A549 (cell line): ENCODE results near the gene LDAF1. TPM values are rescaled to one million over a fixed set of nuclear protein-coding genes. Genes with fewer than 3 reads are reported as not detected.

Experiments used
- ATAC-seq, 2 experiments: fragments of 200-7000 bp in 1 of 2; fragments of >200 bp in 1 of 2; cut with Nextera tagmentation in 1 of 2; cut with Tn5 transposase in 1 of 2; 3 replicates each; pipeline versions ENCODE4 v1.8.0 to v1.9.1; 2018 to 2020; ENCODE audit warnings: mild to moderate bottlenecking in 1 of 2, moderate library complexity in 1 of 2
- CTCF ChIA-PET: fragments of 300-600 bp; sonication (Branson Sonifier 250); formaldehyde crosslinking; extraction: SDS; loops from one replicate; lab custom pipeline; 2021; ENCODE audit warnings: antibody characterized with exemption, inconsistent platforms; lab: Yijun Ruan, JAX
- POLR2A ChIA-PET: fragments of 350-600 bp; formaldehyde crosslinking; extraction: SDS; loops from one replicate; lab custom pipeline; 2021; ENCODE audit warnings: antibody characterized with exemption, inconsistent platforms; lab: Yijun Ruan, JAX
- DNase-seq, 2 experiments: peaks; one replicate each; pipeline versions ENCODE4 v3.0.0 to v3.0.0-alpha.2; 2011 to 2016; ENCODE audit warnings: low read depth in 1 of 2, low spot score in 1 of 2
- FAIRE-seq: peaks from 2 replicates; lab custom pipeline; 2011; peaks lifted over from hg19 to GRCh38; lab: Jason Lieb, UNC
- H3K27ac ChIP-seq, 2 experiments: fragments of >200 bp; sonication (Bioruptor Twin); formaldehyde crosslinking; 3 replicates each; pipeline ENCODE4 v1.5.1; 2016 to 2017
- H3K4me1 ChIP-seq: fragments of >200 bp; sonication (Bioruptor Twin); formaldehyde crosslinking; 3 replicates; pipeline ENCODE4 v1.6.1; 2016
- H3K4me2 ChIP-seq: fragments of >200 bp; sonication (Bioruptor Twin); formaldehyde crosslinking; 3 replicates; pipeline ENCODE4 v1.6.1; 2016
- H3K4me3 ChIP-seq: fragments of >200 bp; sonication (Bioruptor Twin); formaldehyde crosslinking; 3 replicates; pipeline ENCODE4 v1.5.1; 2016
- H3K9me3 ChIP-seq: fragments of >200 bp; sonication (Bioruptor Twin); formaldehyde crosslinking; 3 replicates; pipeline ENCODE4 v1.6.1; 2016
- CBX2 ChIP-seq: fragments of 200-600 bp; sonication (generic); IDR thresholded peaks from 2 replicates; pipeline ENCODE4 v1.6.1; 2016; ENCODE audit warnings: low read depth, mild to moderate bottlenecking, borderline replicate concordance
- CBX8 ChIP-seq: fragments of 200-600 bp; sonication (generic); IDR thresholded peaks from 2 replicates; pipeline ENCODE4 v1.6.1; 2016
- CEBPB ChIP-seq, 2 experiments: fragments of >200 bp in 1 of 2; sonication (Bioruptor Twin) in 1 of 2; formaldehyde crosslinking in 1 of 2; IDR thresholded peaks; 2 replicates each; pipeline ENCODE4 v1.6.1; 2012 to 2016
- ELK1 ChIP-seq: fragments of 150-350 bp; IDR thresholded peaks from 2 replicates; pipeline ENCODE4 v1.6.1; 2014; ENCODE audit warnings: low read depth, mild to moderate bottlenecking, low read length
- EP300 ChIP-seq, 2 experiments: fragments of >200 bp; sonication (Bioruptor Twin); formaldehyde crosslinking; IDR thresholded peaks; 2 replicates in 1 of 2; 3 replicates in 1 of 2; pipeline ENCODE4 v1.6.1; 2016 to 2017
- ESRRA ChIP-seq: fragments of 150-350 bp; IDR thresholded peaks from 2 replicates; pipeline ENCODE4 v1.6.1; 2014; ENCODE audit warnings: mild to moderate bottlenecking, low read length, borderline replicate concordance
- FOSL2 ChIP-seq, 2 experiments: fragments of 450-650 bp in 1 of 2; fragments of >200 bp in 1 of 2; sonication (Bioruptor Twin) in 1 of 2; formaldehyde crosslinking; IDR thresholded peaks; 2 replicates each; pipeline versions ENCODE4 v1.5.0 to v1.6.1; 2016 to 2020; ENCODE audit warnings: mild to moderate bottlenecking in 1 of 2, moderate library complexity in 1 of 2
- GATA3 ChIP-seq: IDR thresholded peaks from 2 replicates; pipeline ENCODE4 v1.6.1; 2012; ENCODE audit warnings: borderline replicate concordance
- HEYL ChIP-seq: fragments of 250-450 bp; sonication (Bioruptor Pico); IDR thresholded peaks from 2 replicates; pipeline ENCODE4 v1.8.0; 2021; ENCODE audit warnings: mild to moderate bottlenecking, moderate library complexity
- JUNB ChIP-seq: fragments of >200 bp; sonication (Bioruptor Twin); formaldehyde crosslinking; IDR thresholded peaks from 2 replicates; pipeline ENCODE4 v1.6.1; 2016
- KDM1A ChIP-seq: fragments of 200-600 bp; sonication (generic); IDR thresholded peaks from 2 replicates; pipeline ENCODE4 v1.6.1; 2016; ENCODE audit warnings: low read depth, mild to moderate bottlenecking
- KDM5A ChIP-seq: fragments of 200-600 bp; sonication (generic); IDR thresholded peaks from 2 replicates; pipeline ENCODE4 v1.6.1; 2016; ENCODE audit warnings: antibody characterized with exemption, mild to moderate bottlenecking
- MAFK ChIP-seq: fragments of 450-650 bp; IDR thresholded peaks from 2 replicates; pipeline ENCODE4 v1.6.1; 2014; ENCODE audit not compliant: partially characterized antibody
- MAX ChIP-seq: IDR thresholded peaks from 2 replicates; pipeline ENCODE4 v1.6.1; 2012
- NFE2L2 ChIP-seq: fragments of 150-350 bp; conservative IDR thresholded peaks from 2 replicates; pipeline ENCODE4 v1.6.1; 2014; ENCODE audit warnings: low read length
- NR3C1 ChIP-seq: fragments of >200 bp; sonication (Bioruptor Twin); formaldehyde crosslinking; IDR thresholded peaks from 3 replicates; pipeline ENCODE4 v1.6.1; 2017
- PHF8 ChIP-seq: fragments of 200-600 bp; sonication (generic); IDR thresholded peaks from 2 replicates; pipeline ENCODE4 v1.6.1; 2016; ENCODE audit warnings: low read depth, mild to moderate bottlenecking, antibody characterized with exemption, moderate library complexity, borderline replicate concordance
- RARB ChIP-seq: fragments of 250-450 bp; sonication (Bioruptor Pico); IDR thresholded peaks from 2 replicates; pipeline ENCODE4 v1.8.0; 2021; ENCODE audit warnings: mild to moderate bottlenecking, moderate library complexity
- RFX5 ChIP-seq: fragments of 450-650 bp; IDR thresholded peaks from 2 replicates; pipeline ENCODE4 v1.7.1; 2014; ENCODE audit warnings: antibody characterized with exemption, mild to moderate bottlenecking, moderate library complexity
- SREBF2 ChIP-seq: fragments of 450-650 bp; IDR thresholded peaks from 2 replicates; pipeline ENCODE4 v1.6.1; 2014; ENCODE audit warnings: mild to moderate bottlenecking, moderate library complexity
- TFCP2L1 ChIP-seq: fragments of 250-450 bp; sonication (Bioruptor Pico); IDR thresholded peaks from 2 replicates; pipeline ENCODE4 v1.5.0; 2021; ENCODE audit warnings: mild to moderate bottlenecking
- TP53 ChIP-seq: fragments of 250-450 bp; sonication (Bioruptor Pico); IDR thresholded peaks from 2 replicates; pipeline ENCODE4 v1.5.0; 2021; ENCODE audit warnings: mild to moderate bottlenecking, moderate library complexity
- WGBS: methylation state at CpG from one replicate; pipeline ENCODE4 v1.1.6; 2017; ENCODE audit errors: missing lambda C conversion rate; 5-methylcytosine and 5-hydroxymethylcytosine counted together
- polyA plus RNA-seq, 4 experiments: library from polyadenylated mRNA; depleted of rRNA in 3 of 4; stranded (reverse); fragments of >200 nt; fragmentation: RNase III in 1 of 4; extraction: RNeasy Plus Mini Kit Qiagen cat#74134 plus additional on column Dnase treatment in 1 of 4; gene quantifications; 2 replicates in 3 of 4; 3 replicates in 1 of 4; pipeline ENCODE4 v1.2.3, GENCODE V29; 2011 to 2017
- TF ChIP-seq, protein P1 (sequence below): fragments of >200 bp; sonication (Bioruptor Twin); formaldehyde crosslinking; IDR thresholded peaks from 2 replicates; pipeline ENCODE4 v1.6.1; 2016
- TF ChIP-seq, protein P2 (sequence below): fragments of 450-650 bp; IDR thresholded peaks from 2 replicates; pipeline ENCODE4 v1.6.1; 2014; ENCODE audit warnings: antibody characterized with exemption
- TF ChIP-seq, protein P3 (sequence below): fragments of 250-450 bp; sonication (Bioruptor Pico); IDR thresholded peaks from 2 replicates; pipeline ENCODE4 v1.5.0; 2021; ENCODE audit warnings: mild to moderate bottlenecking, moderate library complexity, borderline replicate concordance

Gene LDAF1
- polyA plus RNA-seq, 2 of the 4 experiments (the other 2 are of a cell fraction), result 13.8 to 14.4 TPM

DNA sequence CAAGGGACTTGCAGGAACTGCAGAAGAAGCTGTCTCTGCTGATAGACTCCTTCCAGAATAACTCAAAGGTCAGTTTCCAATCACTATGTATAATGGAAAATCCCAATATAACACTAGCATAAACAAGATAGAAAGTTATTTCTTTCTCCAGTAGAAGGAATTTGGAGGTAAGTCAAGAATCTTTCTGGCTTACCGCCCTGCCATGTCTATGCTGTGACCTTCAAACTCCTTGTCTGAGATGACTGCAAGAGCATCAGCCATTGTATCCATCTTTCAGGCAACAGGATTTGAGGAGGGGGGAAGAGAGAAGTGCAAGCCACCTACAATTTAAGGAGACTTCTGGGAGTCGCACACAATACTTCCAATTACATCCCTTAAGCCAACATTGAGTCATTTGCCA, 2.7 kb downstream of the LDAF1 start:
- Histone ChIP-seq H3K4me3 (no peak overlapping the region), H3K4me2 (no peak overlapping the region), H3K27ac (no peak overlapping the region), H3K9me3 (no peaks in the 10 kb centered on the region), H3K4me1 (peaks cover 25% of the 10 kb centered on the region; the same call in 2 of the 3 replicates)
- ChIA-PET POLR2A (no interaction called here), CTCF (interaction anchor here (1.3 to 10.8 kb wide), 2 partner anchors 28 to 141 kb away, joined by 5 to 141 read pairs; no protein-coding TSS in a partner anchor)
- no peak for FAIRE-seq
- no peak for TF ChIP-seq NFE2L2
- TF ChIP-seq EP300 (IDR thresholded peaks at IDR 0.05), result no peak
- TF ChIP-seq ELK1, result no peak
- TF ChIP-seq SREBF2, result no peak
- no peak for TF ChIP-seq TFCP2L1
- no peak for TF ChIP-seq TP53 (CRISPR knock-in tag)
- TF ChIP-seq MAFK, result no peak
- TF ChIP-seq RFX5, result no peak
- TF ChIP-seq, protein P1, sequence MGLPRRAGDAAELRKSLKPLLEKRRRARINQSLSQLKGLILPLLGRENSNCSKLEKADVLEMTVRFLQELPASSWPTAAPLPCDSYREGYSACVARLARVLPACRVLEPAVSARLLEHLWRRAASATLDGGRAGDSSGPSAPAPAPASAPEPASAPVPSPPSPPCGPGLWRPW, result no peak
- no peak for TF ChIP-seq CEBPB (IDR thresholded peaks at IDR 0.05)
- TF ChIP-seq, protein P2, sequence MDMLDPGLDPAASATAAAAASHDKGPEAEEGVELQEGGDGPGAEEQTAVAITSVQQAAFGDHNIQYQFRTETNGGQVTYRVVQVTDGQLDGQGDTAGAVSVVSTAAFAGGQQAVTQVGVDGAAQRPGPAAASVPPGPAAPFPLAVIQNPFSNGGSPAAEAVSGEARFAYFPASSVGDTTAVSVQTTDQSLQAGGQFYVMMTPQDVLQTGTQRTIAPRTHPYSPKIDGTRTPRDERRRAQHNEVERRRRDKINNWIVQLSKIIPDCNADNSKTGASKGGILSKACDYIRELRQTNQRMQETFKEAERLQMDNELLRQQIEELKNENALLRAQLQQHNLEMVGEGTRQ, result no peak
- no peak for TF ChIP-seq NR3C1
- TF ChIP-seq, protein P3, sequence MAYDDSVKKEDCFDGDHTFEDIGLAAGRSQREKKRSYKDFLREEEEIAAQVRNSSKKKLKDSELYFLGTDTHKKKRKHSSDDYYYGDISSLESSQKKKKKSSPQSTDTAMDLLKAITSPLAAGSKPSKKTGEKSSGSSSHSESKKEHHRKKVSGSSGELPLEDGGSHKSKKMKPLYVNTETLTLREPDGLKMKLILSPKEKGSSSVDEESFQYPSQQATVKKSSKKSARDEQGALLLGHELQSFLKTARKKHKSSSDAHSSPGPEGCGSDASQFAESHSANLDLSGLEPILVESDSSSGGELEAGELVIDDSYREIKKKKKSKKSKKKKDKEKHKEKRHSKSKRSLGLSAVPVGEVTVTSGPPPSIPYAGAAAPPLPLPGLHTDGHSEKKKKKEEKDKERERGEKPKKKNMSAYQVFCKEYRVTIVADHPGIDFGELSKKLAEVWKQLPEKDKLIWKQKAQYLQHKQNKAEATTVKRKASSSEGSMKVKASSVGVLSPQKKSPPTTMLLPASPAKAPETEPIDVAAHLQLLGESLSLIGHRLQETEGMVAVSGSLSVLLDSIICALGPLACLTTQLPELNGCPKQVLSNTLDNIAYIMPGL, result no peak
- TF ChIP-seq KDM1A, result no peak
- WGBS, result 78% methylated on average over 2 of the region's 2 CpGs
- no peak for DNase-seq
- ATAC-seq, result no peak

DNA sequence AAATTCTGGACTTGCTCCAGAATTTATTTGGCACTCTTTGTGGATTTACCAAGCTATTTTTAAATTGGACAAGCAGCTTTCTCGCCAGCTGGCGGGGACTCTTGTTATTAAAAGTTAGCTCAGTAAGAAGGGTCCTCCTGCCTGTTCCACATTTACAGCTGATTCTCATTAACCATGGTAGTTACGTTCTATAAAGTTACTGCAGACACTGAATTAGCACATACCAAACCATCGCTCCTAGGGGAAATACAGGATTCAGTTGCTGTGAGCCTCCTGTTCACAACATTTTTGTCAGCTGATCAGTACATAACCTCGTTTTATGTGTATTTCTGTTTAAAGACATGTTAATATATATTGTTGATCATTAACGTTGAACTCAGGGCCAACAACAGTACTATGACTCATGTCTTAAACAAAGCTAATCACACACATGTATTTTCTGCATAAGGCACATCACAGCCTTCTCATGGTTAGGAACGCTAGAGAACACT, 4.2 kb downstream of the LDAF1 start:
- TF ChIP-seq KDM5A (no peak), CBX8 (no peak), FOSL2 (IDR thresholded peaks at IDR 0.05) (no peak), FOSL2 (CRISPR knock-in tag; IDR thresholded peaks at IDR 0.05) (peak; percentile 21; the same call in 1 of the 2 replicates)
- H3K9me3 ChIP-seq, result no peaks in the 10 kb centered on the region
- CTCF ChIA-PET, result interaction anchor here (0.5 to 10.8 kb wide), 4 partner anchors 24 to 1156 kb away, joined by 3 to 141 read pairs (median 4); no protein-coding TSS in a partner anchor
- POLR2A ChIA-PET, result interaction anchor here (1.2 kb wide), 1 partner anchor 138 kb away, joined by 3 read pairs; no protein-coding TSS in a partner anchor
- no peak overlapping the region for H3K27ac ChIP-seq
- no peak overlapping the region for H3K4me2 ChIP-seq
- ATAC-seq (no peak), FAIRE-seq (no peak), DNase-seq (no peak)
- no peak overlapping the region for H3K4me3 ChIP-seq
- H3K4me1 ChIP-seq, result peaks cover 31% of the 10 kb centered on the region; the same call in 2 of the 3 replicates
- 60% methylated on average over 7 of the region's 7 CpGs for WGBS

GRCh38 chr16:21163576-21163975, 5.1 kb downstream of the LDAF1 start:
- H3K27ac ChIP-seq, result no peak overlapping the region
- peaks cover 30% of the 10 kb centered on the region; the same call in 2 of the 3 replicates for H3K4me1 ChIP-seq
- ATAC-seq, result no peak
- no peak for FAIRE-seq
- no peak for DNase-seq
- no peak overlapping the region for H3K4me2 ChIP-seq
- ChIA-PET CTCF (interaction anchor here (1.0 to 10.8 kb wide), 2 partner anchors 25 to 138 kb away, joined by 5 to 141 read pairs; no protein-coding TSS in a partner anchor), POLR2A (no interaction called here)
- WGBS, result 89% methylated on average over 4 of the region's 4 CpGs
- no peaks in the 10 kb centered on the region for H3K9me3 ChIP-seq
- TF ChIP-seq HEYL (CRISPR knock-in tag) (no peak), JUNB (no peak), KDM1A (no peak), TFCP2L1 (no peak), GATA3 (no peak), PHF8 (no peak), RARB (CRISPR knock-in tag) (no peak), ESRRA (no peak), CBX2 (no peak), MAX (no peak)
- TF ChIP-seq, protein P1, result no peak
- H3K4me3 ChIP-seq, result no peak overlapping the region
